ENCODE measurements around the gene LIAS. TPM values are rescaled to one million over a fixed set of nuclear protein-coding genes. Genes with fewer than 3 reads are reported as not detected.
A peak's percentile ranks its signal among the peaks of the same experiment; 100 is the strongest.

Gene LIAS
- total RNA-seq, 2 donors from 2014 or later, result 19.0 to 20.0 TPM

GRCh38 chr4:39521253-39521919, 62.5 kb downstream of the LIAS start:
- no peak for DNase-seq
- no peak for ATAC-seq
- intact Hi-C loops (cut with DNase I, micrococcal nuclease), result no loop called here

GRCh38 chr4:39522068-39522467, 63.2 kb downstream of the LIAS start:
- intact Hi-C loops (cut with DNase I, micrococcal nuclease), result no loop called here
- ATAC-seq, result no peak
- no peak for DNase-seq

- no peak for DNase-seq
- intact Hi-C loops (cut with DNase I, micrococcal nuclease), result no loop called here
- no peak for ATAC-seq
Observed at GRCh38 chr4:39524161-39524957, 65.5 kb downstream of the LIAS start.

- ATAC-seq, result no peak
- no peak for DNase-seq
- intact Hi-C loops (cut with DNase I, micrococcal nuclease), result loop anchor here in 1 of 2 donors (5.0 kb wide), 1 partner anchor 111 kb away; the partner anchor contains the start of gene SMIM14
Observed at GRCh38 chr4:39525822-39526690, 67.2 kb downstream of the LIAS start.

- ATAC-seq, result no peak
- DNase-seq, result no peak
- intact Hi-C loops (cut with DNase I, micrococcal nuclease), result loop anchor here in 1 of 2 donors (5.0 kb wide), 1 partner anchor 110 kb away; the partner anchor contains the start of gene SMIM14
Observed at GRCh38 chr4:39526765-39527295, 68.0 kb downstream of the LIAS start.

- intact Hi-C loops (cut with DNase I, micrococcal nuclease), result loop anchor here in 1 of 2 donors (5.0 kb wide), 1 partner anchor 110 kb away; the partner anchor contains the start of gene SMIM14
- ATAC-seq (peak; percentile 88), DNase-seq (peak; percentile 97 to 98)
Observed at GRCh38 chr4:39527296-39528060, 68.6 kb downstream of the LIAS start, which contains the start of gene UGDH. Gene UGDH (minus strand): TSS chr4:39527439. CDS start chr4:39521512, 5,927 bp downstream.

- DNase-seq (peak in 1 of 2 donors; percentile 81), ATAC-seq (peak; percentile 26)
- intact Hi-C loops (cut with DNase I, micrococcal nuclease), result loop anchor here in 1 of 2 donors (5.0 kb wide), 1 partner anchor 109 kb away; the partner anchor contains the start of gene SMIM14
Observed at GRCh38 chr4:39528061-39528465, 69.2 kb downstream of the LIAS start.

Small RNAs within 50 kb of the gene (microRNA-seq; reads per million reads assigned to microRNA genes)
- 0 reads per million in 2 donors for gene MIR5591

Other genes with a start within 250 kb of the LIAS start
- gene RFC1, start 92.7 kb upstream of the LIAS start, total RNA-seq, result 10 to 100 TPM; 24.0 to 25.2 TPM
- 1 to 10 TPM in 1 of 2 donors, under 1 TPM in 1; 0.64 to 2.3 TPM for gene KLB, start 52.1 kb upstream of the LIAS start, total RNA-seq
- 1,000 to 10,000 TPM in 1 of 2 donors, 100 to 1,000 TPM in 1; 939 to 1,067 TPM for gene RPL9, start 134 bp upstream of the LIAS start, total RNA-seq
- 100 to 1,000 TPM; 208 to 303 TPM for gene UGDH, start 68.4 kb downstream of the LIAS start, total RNA-seq
- gene SMIM14, start 179.8 kb downstream of the LIAS start, total RNA-seq, result 100 to 1,000 TPM; 119 to 146 TPM
- gene UBE2K, start 239.1 kb downstream of the LIAS start, total RNA-seq, result 10 to 100 TPM; 83.5 to 92.1 TPM

Measured in left colon (tissue), 2 donors.